Loucy (cell line): ENCODE results near the gene CEBPZOS.
"Not testable (repeated sequence)": the region's sequence is repeated elsewhere in the genome, so short reads cannot be mapped to it uniquely, and the experiment has no call there.

Source experiments
- H2AFZ ChIP-seq: fragments of 200-600 bp; sonication (generic); 2 replicates; pipeline ENCODE4 v1.6.0; 2016; ENCODE audit warnings: antibody characterized with exemption, mild to moderate bottlenecking, low read length, moderate library complexity
- H3F3A ChIP-seq: fragments of 200-600 bp; 2 replicates; pipeline ENCODE4 v1.6.0; 2016; ENCODE audit warnings: antibody characterized with exemption, low read depth, mild to moderate bottlenecking
- H3K27me3 ChIP-seq: fragments of 200-600 bp; sonication (generic); 2 replicates; pipeline ENCODE4 v1.6.1; 2014; ENCODE audit warnings: low read length, mild to moderate bottlenecking; ENCODE audit not compliant: insufficient read depth, poor library complexity, severe bottlenecking
- H3K36me3 ChIP-seq: fragments of 200-600 bp; sonication (generic); 2 replicates; pipeline ENCODE4 v1.6.1; 2016; ENCODE audit warnings: low read length; ENCODE audit not compliant: insufficient read depth
- H3K4me1 ChIP-seq: fragments of 200-600 bp; sonication (generic); 2 replicates; pipeline ENCODE4 v1.5.1; 2014; ENCODE audit warnings: low read length, mild to moderate bottlenecking; ENCODE audit not compliant: insufficient read depth, poor library complexity, severe bottlenecking
- H3K4me2 ChIP-seq: fragments of 200-600 bp; sonication (generic); 2 replicates; pipeline ENCODE4 v1.6.0; 2014; ENCODE audit warnings: antibody characterized with exemption, low read length, low read depth, mild to moderate bottlenecking; ENCODE audit not compliant: poor library complexity, severe bottlenecking
- H3K4me3 ChIP-seq: fragments of 200-600 bp; sonication (generic); 2 replicates; pipeline ENCODE4 v1.5.1; 2014; ENCODE audit warnings: low read length, mild to moderate bottlenecking, mixed read lengths; ENCODE audit not compliant: poor library complexity, severe bottlenecking
- H3K79me2 ChIP-seq: fragments of 200-600 bp; sonication (generic); 2 replicates; pipeline ENCODE4 v1.6.1; 2014; ENCODE audit warnings: low read length; ENCODE audit not compliant: insufficient read depth
- H3K9ac ChIP-seq: fragments of 200-600 bp; sonication (generic); 2 replicates; pipeline ENCODE4 v1.6.0; 2014; ENCODE audit warnings: mild to moderate bottlenecking, low read depth, low read length, moderate library complexity; ENCODE audit not compliant: poor library complexity, severe bottlenecking
- H3K9me2 ChIP-seq: fragments of 200-600 bp; sonication (generic); replicated peaks from 2 replicates; pipeline ENCODE4 v1.6.1; 2016; ENCODE audit warnings: low read depth, low read length, mixed read lengths
- H3K9me3 ChIP-seq: fragments of 200-600 bp; sonication (generic); 2 replicates; pipeline ENCODE4 v1.6.1; 2014; ENCODE audit warnings: mild to moderate bottlenecking, antibody characterized with exemption, low read length, low read depth; ENCODE audit not compliant: insufficient read depth
- H4K20me1 ChIP-seq: fragments of 200-600 bp; sonication (generic); 2 replicates; pipeline ENCODE4 v1.6.0; 2014; ENCODE audit warnings: antibody characterized with exemption, low read length, mild to moderate bottlenecking; ENCODE audit not compliant: insufficient read depth, poor library complexity, severe bottlenecking
- CTCF ChIP-seq: fragments of 200-600 bp; sonication (generic); conservative IDR thresholded peaks from 2 replicates; pipeline ENCODE4 v1.5.1; 2014; ENCODE audit warnings: mild to moderate bottlenecking, antibody characterized with exemption, low read length
- EZH2phosphoT487 ChIP-seq: fragments of 200-600 bp; IDR thresholded peaks from 2 replicates; pipeline ENCODE4 v1.6.1; 2018; ENCODE audit warnings: antibody characterized with exemption, mild to moderate bottlenecking, moderate library complexity, borderline replicate concordance

CEBPZOS gene

GRCh38 chr2:37203708-37204107 is 7.4 kb downstream of the CEBPZOS start:
- Histone ChIP-seq H3K4me2 (no peak overlapping the region), H3K36me3 (peaks cover 93% of the 10 kb centered on the region), H3K27me3 (no peaks in the 10 kb centered on the region), H3K9ac (no peak overlapping the region), H3F3A (peaks cover 13% of the 10 kb centered on the region; the same call in 1 of the 2 replicates), H3K4me3 (no peak overlapping the region), H3K79me2 (peaks cover 75% of the 10 kb centered on the region), H3K9me3 (peaks cover 14% of the 10 kb centered on the region), H3K4me1 (peaks cover 20% of the 10 kb centered on the region), H3K9me2 (no peaks in the 10 kb centered on the region), H4K20me1 (peaks cover 37% of the 10 kb centered on the region), H2AFZ (no peak overlapping the region)
- TF ChIP-seq CTCF (no peak), EZH2phosphoT487 (no peak)

GRCh38 chr2:37205071-37205661 is 8.9 kb downstream of the CEBPZOS start:
- H3K79me2 ChIP-seq: peaks cover 72% of the 10 kb centered on the region
- H3K4me2 ChIP-seq, H3K27me3 ChIP-seq, H2AFZ ChIP-seq, H3K4me3 ChIP-seq, H3K9ac ChIP-seq, H3K9me2 ChIP-seq: not testable (repeated sequence)
- H4K20me1 ChIP-seq: peaks cover 27% of the 10 kb centered on the region
- peaks cover 13% of the 10 kb centered on the region for H3K4me1 ChIP-seq
- H3K36me3 ChIP-seq: peaks cover 98% of the 10 kb centered on the region
- H3K9me3 ChIP-seq: peaks cover 15% of the 10 kb centered on the region
- peaks cover 10% of the 10 kb centered on the region; the same call in 1 of the 2 replicates for H3F3A ChIP-seq

GRCh38 chr2:37205689-37206341 is 9.5 kb downstream of the CEBPZOS start:
- Histone ChIP-seq H3K9me2 (no peaks in the 10 kb centered on the region), H3K4me1 (peaks cover 13% of the 10 kb centered on the region), H3K27me3 (no peaks in the 10 kb centered on the region), H3K79me2 (peaks cover 65% of the 10 kb centered on the region), H3K9me3 (peaks cover 15% of the 10 kb centered on the region), H4K20me1 (peaks cover 22% of the 10 kb centered on the region), H3K9ac (no peak overlapping the region), H2AFZ (no peak overlapping the region), H3F3A (peaks cover 10% of the 10 kb centered on the region; the same call in 1 of the 2 replicates), H3K36me3 (peaks cover 98% of the 10 kb centered on the region), H3K4me3 (no peak overlapping the region), H3K4me2 (no peak overlapping the region)
- no peak for TF ChIP-seq EZH2phosphoT487

GRCh38 chr2:37206760-37207159 is 10.5 kb downstream of the CEBPZOS start:
- not testable (repeated sequence) for H3K4me3 ChIP-seq, H2AFZ ChIP-seq
- peaks cover 15% of the 10 kb centered on the region for H3K9me3 ChIP-seq

More at GRCh38 chr2:37206760-37207159, 10.5 kb downstream of the CEBPZOS start:
- H3F3A ChIP-seq, H3K9ac ChIP-seq, H3K9me2 ChIP-seq, H3K4me2 ChIP-seq, H3K27me3 ChIP-seq, H3K4me1 ChIP-seq: not testable (repeated sequence)
- Histone ChIP-seq H4K20me1 (peaks cover 17% of the 10 kb centered on the region), H3K36me3 (peaks cover 98% of the 10 kb centered on the region), H3K79me2 (peaks cover 62% of the 10 kb centered on the region)
